ENCODE data around the gene MYPN. TPM values are rescaled to one million over a fixed set of nuclear protein-coding genes. Genes with fewer than 3 reads are reported as not detected.

The MYPN gene
- total RNA-seq, 1 experiment from 2014 or later: 6.0 TPM

GRCh38 chr10:68172324-68172723 is 63.0 kb downstream of the MYPN start:
- ChIA-PET CTCF (no interaction called here), POLR2A (ENCODE audit: unreplicated experiment) (no interaction called here)
- no peak for ATAC-seq
- no peaks in the 10 kb centered on the region for H3K9me2 ChIP-seq (replicated peaks; ENCODE audit: low read length)
- intact Hi-C loops (cut with micrococcal nuclease): no loop called here
- no peak for DNase-seq
- no peaks in the 10 kb centered on the region for H3K9me3 ChIP-seq (ENCODE audit: low read length)
- no peak overlapping the region for H2AFZ ChIP-seq (ENCODE audit: low read length)
- no peak for TF ChIP-seq EZH2 (IDR thresholded peaks at IDR 0.05; ENCODE audit: low read length, unreplicated experiment)
- no peak for TF ChIP-seq CTCF (conservative IDR thresholded peaks at IDR 0.05; ENCODE audit: low read depth, low read length)
- no peak for TF ChIP-seq EZH2phosphoT487 (IDR thresholded peaks at IDR 0.05; ENCODE audit: borderline replicate concordance, low read length)
- no peaks in the 10 kb centered on the region for H3K4me1 ChIP-seq (ENCODE audit: insufficient read depth, low read length)
- no peaks in the 10 kb centered on the region for H3K36me3 ChIP-seq (ENCODE audit: low read depth, low read length)
- no peak overlapping the region for H3K9ac ChIP-seq (ENCODE audit: low read length)
- no TSS peak for BruUV-seq (replicated peaks)
- H3F3A ChIP-seq (ENCODE audit: low read length, unreplicated experiment): no peaks in the 10 kb centered on the region
- H3K27me3 ChIP-seq (ENCODE audit: low read length): no peaks in the 10 kb centered on the region
- no peak overlapping the region for H3K4me2 ChIP-seq (ENCODE audit: low read length)
- no peak overlapping the region for H3K4me3 ChIP-seq (ENCODE audit: low read length)
- no peaks in the 10 kb centered on the region for H3K79me2 ChIP-seq (ENCODE audit: low read length)
- H4K20me1 ChIP-seq (ENCODE audit: low read length): no peaks in the 10 kb centered on the region
- no peak overlapping the region for H3K27ac ChIP-seq (ENCODE audit: low read length)

GRCh38 chr10:68175949-68176348 is 66.7 kb downstream of the MYPN start:
- DNase-seq (peak; percentile 35), ATAC-seq (no peak; the same call in 1 of the 2 replicates)
- no peaks in the 10 kb centered on the region for H3K36me3 ChIP-seq (ENCODE audit: low read depth, low read length)
- ChIA-PET CTCF (no interaction called here), POLR2A (ENCODE audit: unreplicated experiment) (no interaction called here)
- no peak overlapping the region for H3K9ac ChIP-seq (ENCODE audit: low read length)
- no peak overlapping the region for H3K4me2 ChIP-seq (ENCODE audit: low read length)
- no peaks in the 10 kb centered on the region for H3F3A ChIP-seq (ENCODE audit: low read length, unreplicated experiment)
- BruUV-seq (replicated peaks): no TSS peak
- H4K20me1 ChIP-seq (ENCODE audit: low read length): no peaks in the 10 kb centered on the region
- intact Hi-C loops (cut with micrococcal nuclease): no loop called here
- H3K27me3 ChIP-seq (ENCODE audit: low read length): no peaks in the 10 kb centered on the region
- no peaks in the 10 kb centered on the region for H3K79me2 ChIP-seq (ENCODE audit: low read length)
- no peak overlapping the region for H2AFZ ChIP-seq (ENCODE audit: low read length)
- H3K9me2 ChIP-seq (replicated peaks; ENCODE audit: low read length): no peaks in the 10 kb centered on the region
- no peaks in the 10 kb centered on the region for H3K4me1 ChIP-seq (ENCODE audit: insufficient read depth, low read length)
- TF ChIP-seq EZH2 (IDR thresholded peaks at IDR 0.05; ENCODE audit: low read length, unreplicated experiment): no peak
- no peak for TF ChIP-seq CTCF (conservative IDR thresholded peaks at IDR 0.05; ENCODE audit: low read depth, low read length)
- TF ChIP-seq EZH2phosphoT487 (IDR thresholded peaks at IDR 0.05; ENCODE audit: borderline replicate concordance, low read length): no peak
- H3K27ac ChIP-seq (ENCODE audit: low read length): no peak overlapping the region
- H3K4me3 ChIP-seq (ENCODE audit: low read length): no peak overlapping the region
- H3K9me3 ChIP-seq (ENCODE audit: low read length): no peaks in the 10 kb centered on the region

- BruUV-seq (replicated peaks): no TSS peak
- Histone ChIP-seq H4K20me1 (ENCODE audit: low read length) (no peaks in the 10 kb centered on the region), H3K9me2 (replicated peaks; ENCODE audit: low read length) (no peaks in the 10 kb centered on the region), H3K9ac (ENCODE audit: low read length) (no peak overlapping the region), H3K4me1 (ENCODE audit: insufficient read depth, low read length) (no peaks in the 10 kb centered on the region), H3F3A (ENCODE audit: low read length, unreplicated experiment) (no peaks in the 10 kb centered on the region), H3K27ac (ENCODE audit: low read length) (no peak overlapping the region), H2AFZ (ENCODE audit: low read length) (no peak overlapping the region), H3K9me3 (ENCODE audit: low read length) (no peaks in the 10 kb centered on the region), H3K27me3 (ENCODE audit: low read length) (no peaks in the 10 kb centered on the region), H3K4me2 (ENCODE audit: low read length) (no peak overlapping the region), H3K36me3 (ENCODE audit: low read depth, low read length) (no peaks in the 10 kb centered on the region), H3K4me3 (ENCODE audit: low read length) (no peak overlapping the region), H3K79me2 (ENCODE audit: low read length) (no peaks in the 10 kb centered on the region)
- TF ChIP-seq CTCF (conservative IDR thresholded peaks at IDR 0.05; ENCODE audit: low read depth, low read length) (no peak), EZH2 (IDR thresholded peaks at IDR 0.05; ENCODE audit: low read length, unreplicated experiment) (no peak), EZH2phosphoT487 (IDR thresholded peaks at IDR 0.05; ENCODE audit: borderline replicate concordance, low read length) (no peak)
- intact Hi-C loops (cut with micrococcal nuclease): no loop called here
- ChIA-PET CTCF (no interaction called here), POLR2A (ENCODE audit: unreplicated experiment) (no interaction called here)
- no peak for ATAC-seq
- DNase-seq: no peak
Measured at GRCh38 chr10:68176797-68177196, 67.5 kb downstream of the MYPN start.

All from PC-3 (cell line).